Natural killer cell (primary cell): ENCODE results near the gene ACSL1. TPM values are rescaled to one million over a fixed set of nuclear protein-coding genes. Genes with fewer than 3 reads are reported as not detected.
"Not testable (repeated sequence)": the region's sequence is repeated elsewhere in the genome, so short reads cannot be mapped to it uniquely, and the experiment has no call there.

Source experiments
- ATAC-seq, 3 donors: fragments of 150-1000 bp in 2 of 3; fragments of 200-7000 bp in 1 of 3; cut with Tn5 transposase; 1 replicate in 1 of 3; 2 replicates in 2 of 3; pipeline ENCODE4 v1.10.0; 2021; ENCODE audit warnings: mild to moderate bottlenecking in 2 of 3, moderate library complexity in 2 of 3
- DNase-seq, 2 donors: peaks; one replicate each; pipeline versions ENCODE4 v3.0.0 to v3.0.0-alpha.2; 2013 to 2021; ENCODE audit warnings: mixed read lengths in 1 of 2
- H3K27ac ChIP-seq: one replicate; pipeline ENCODE4 v1.5.1; 2013; ENCODE audit warnings: mild to moderate bottlenecking, low read length
- H3K27me3 ChIP-seq: one replicate; pipeline ENCODE4 v1.6.1; 2013; ENCODE audit warnings: low read length; ENCODE audit not compliant: control insufficient read depth, insufficient read depth
- H3K36me3 ChIP-seq: one replicate; pipeline ENCODE4 v1.6.1; 2013; ENCODE audit warnings: low read length; ENCODE audit not compliant: control insufficient read depth, insufficient read depth
- H3K4me1 ChIP-seq: one replicate; pipeline ENCODE4 v1.6.1; 2013; ENCODE audit warnings: low read length; ENCODE audit not compliant: control insufficient read depth, insufficient read depth
- H3K4me3 ChIP-seq: one replicate; pipeline ENCODE4 v1.5.1; 2013; ENCODE audit warnings: low read length
- H3K9me3 ChIP-seq: one replicate; pipeline ENCODE4 v1.6.1; 2013; ENCODE audit warnings: low read length; ENCODE audit not compliant: control insufficient read depth, insufficient read depth
- H3K27ac Mint-ChIP-seq, 2 donors: one replicate each; pipeline ENCODE4 v1.8.0; 2022; ENCODE audit warnings: mild to moderate bottlenecking in 2 of 2, mixed read lengths in 2 of 2, moderate library complexity in 1 of 2
- H3K27me3 Mint-ChIP-seq, 2 donors: one replicate each; pipeline ENCODE4 v1.8.0; 2022; ENCODE audit warnings: low read depth in 2 of 2, mixed read lengths in 2 of 2
- H3K36me3 Mint-ChIP-seq: one replicate; pipeline ENCODE4 v1.8.0; 2022; ENCODE audit warnings: mixed read lengths
- H3K4me1 Mint-ChIP-seq, 2 donors: one replicate each; pipeline ENCODE4 v1.8.0; 2022; ENCODE audit warnings: mixed read lengths in 2 of 2
- H3K4me3 Mint-ChIP-seq: one replicate; pipeline ENCODE4 v1.8.0; 2022; ENCODE audit warnings: mild to moderate bottlenecking, moderate library complexity, mixed read lengths
- H3K9me3 Mint-ChIP-seq, 2 donors: one replicate each; pipeline ENCODE4 v1.8.0; 2022; ENCODE audit warnings: mixed read lengths in 2 of 2
- CTCF ChIP-seq: fragments of 200-600 bp; IDR thresholded peaks from one replicate; pipeline ENCODE4 v1.8.0; 2022; ENCODE audit warnings: antibody characterized with exemption
- WGBS: methylation state at CpG from one replicate; pipeline ENCODE4 v1.1.7; 2013; ENCODE audit warnings: missing lambda C conversion rate; ENCODE audit not compliant: insufficient coverage; 5-methylcytosine and 5-hydroxymethylcytosine counted together
- intact Hi-C: fragments of 100-400 bp; cut with micrococcal nuclease; formaldehyde crosslinking; loops from one replicate; pipeline ENCODE4 v1.14.2; 2022
- total RNA-seq, 4 donors: library from RNA; stranded (reverse); fragments of 120-200 nt in 1 of 4; gene quantifications; one replicate each; pipeline versions ENCODE4 v1.2.3 to v1.2.4, GENCODE V29; 2013 to 2022

The ACSL1 gene
- total RNA-seq, 3 donors from 2014 or later (not counting 1 experiment from before 2014, with no cell fraction given) = 13.2 to 43.1 (median 13.3) TPM

- Histone ChIP-seq H3K27me3 (no peaks in the 10 kb centered on the region), H3K4me3 (no peak overlapping the region), H3K4me1 (no peaks in the 10 kb centered on the region), H3K36me3 (no peaks in the 10 kb centered on the region), H3K9me3 (no peaks in the 10 kb centered on the region), H3K27ac (no peak overlapping the region)
- Mint-ChIP-seq H3K27ac (no peak overlapping the region), H3K4me3 (no peak overlapping the region), H3K4me1 (no peaks in the 10 kb centered on the region), H3K9me3 (no peaks in the 10 kb centered on the region), H3K36me3 (no peaks in the 10 kb centered on the region), H3K27me3 (peaks cover 19 to 39% of the 10 kb centered on the region in 2 donors)
- intact Hi-C loops = no loop called here
- WGBS = 91% methylated on average over 16 of the region's 16 CpGs
- ATAC-seq = no peak
- DNase-seq = no peak
- no peak for TF ChIP-seq CTCF
Measured at GRCh38 chr4:184843984-184844554, 18.3 kb upstream of the ACSL1 start.

GRCh38 chr4:184839075-184839399 is 13.3 kb upstream of the ACSL1 start:
- DNase-seq, H3K27ac Mint-ChIP-seq, H3K36me3 ChIP-seq, H3K9me3 ChIP-seq, H3K36me3 Mint-ChIP-seq, intact Hi-C loops, H3K4me1 Mint-ChIP-seq, H3K4me3 ChIP-seq, ATAC-seq, H3K27me3 ChIP-seq, H3K4me1 ChIP-seq, H3K9me3 Mint-ChIP-seq, H3K4me3 Mint-ChIP-seq, H3K27ac ChIP-seq: not testable (repeated sequence)
- H3K27me3 Mint-ChIP-seq = peaks cover 14 to 26% of the 10 kb centered on the region in 2 donors
- 86% methylated on average over 6 of the region's 6 CpGs for WGBS

- H3K36me3 ChIP-seq = no peaks in the 10 kb centered on the region
- no peak overlapping the region for H3K4me3 ChIP-seq
- intact Hi-C loops = no loop called here
- no peak for TF ChIP-seq CTCF
- Mint-ChIP-seq H3K4me1 (no peaks in the 10 kb centered on the region), H3K27ac (no peak overlapping the region), H3K27me3 (peaks cover 14 to 26% of the 10 kb centered on the region in 2 donors), H3K9me3 (no peaks in the 10 kb centered on the region), H3K4me3 (no peak overlapping the region), H3K36me3 (no peaks in the 10 kb centered on the region)
- 91% methylated on average over 11 of the region's 11 CpGs for WGBS
- ATAC-seq (no peak), DNase-seq (no peak)
- H3K27ac ChIP-seq = no peak overlapping the region
- no peaks in the 10 kb centered on the region for H3K9me3 ChIP-seq
- H3K4me1 ChIP-seq = no peaks in the 10 kb centered on the region
- H3K27me3 ChIP-seq = no peaks in the 10 kb centered on the region
Measured at GRCh38 chr4:184838249-184839074, 12.7 kb upstream of the ACSL1 start.

- H3K4me1 Mint-ChIP-seq = no peaks in the 10 kb centered on the region
- ATAC-seq (no peak), DNase-seq (no peak)
- no peaks in the 10 kb centered on the region for H3K9me3 ChIP-seq
- H3K4me1 ChIP-seq = no peaks in the 10 kb centered on the region
- H3K9me3 Mint-ChIP-seq = no peaks in the 10 kb centered on the region
- no peak for TF ChIP-seq CTCF
- H3K36me3 Mint-ChIP-seq = no peaks in the 10 kb centered on the region
- H3K4me3 ChIP-seq = no peak overlapping the region
- peaks cover 12 to 13% of the 10 kb centered on the region in 2 donors for H3K27me3 Mint-ChIP-seq
- H3K4me3 Mint-ChIP-seq = no peak overlapping the region
- WGBS = 80% methylated on average over 5 of the region's 5 CpGs
- H3K36me3 ChIP-seq = no peaks in the 10 kb centered on the region
- no peak overlapping the region for H3K27ac ChIP-seq
- H3K27ac Mint-ChIP-seq = no peak overlapping the region
- intact Hi-C loops = no loop called here
- no peaks in the 10 kb centered on the region for H3K27me3 ChIP-seq
Measured at GRCh38 chr4:184836613-184837012, 10.8 kb upstream of the ACSL1 start.
